ENCODE results near the gene GLT8D1. TPM values are rescaled to one million over a fixed set of nuclear protein-coding genes. Genes with fewer than 3 reads are reported as not detected.

The GLT8D1 gene
- total and polyA plus RNA-seq, 2 donors (not counting 1 experiment from before 2014, with no cell fraction given): 28.1 to 28.7 TPM

GRCh38 chr3:52754373-52754772, 48.8 kb upstream of the GLT8D1 start:
- Histone ChIP-seq H3K4me3 (ENCODE audit: control extremely low read depth in 1 of 5, extremely low read depth in 1 of 5, insufficient read depth in 1 of 5, low read depth in 2 of 5, low read length in 4 of 5) (no peak overlapping the region), H3K9ac (ENCODE audit: low read length) (no peak overlapping the region), H3K79me2 (ENCODE audit: control insufficient read depth, insufficient read depth, low read length) (no peaks in the 10 kb centered on the region), H3K4me2 (replicated peaks; ENCODE audit: low read depth, low read length, poor library complexity, severe bottlenecking) (no peak overlapping the region), H2AFZ (ENCODE audit: insufficient read depth, low read depth, low read length, poor library complexity, severe bottlenecking) (no peak overlapping the region), H3K4me1 (ENCODE audit: control insufficient read depth in 2 of 2, insufficient read depth in 2 of 2, low read length in 2 of 2) (no peaks in the 10 kb centered on the region), H3K27ac (ENCODE audit: low read length in 2 of 2) (no peak overlapping the region), H3K9me3 (ENCODE audit: control extremely low read depth in 1 of 3, control insufficient read depth in 2 of 3, insufficient read depth in 1 of 3, low read length in 2 of 3) (no peaks in the 10 kb centered on the region), H3K36me3 (replicated peaks in 1 of 2; ENCODE audit: control extremely low read depth in 1 of 2, control insufficient read depth in 1 of 2, extremely low read depth in 1 of 2, insufficient read depth in 2 of 2, low read length in 1 of 2) (peaks cover 0 to 27% of the 10 kb centered on the region in 2 experiments), H3K27me3 (replicated peaks in 1 of 4; ENCODE audit: control extremely low read depth in 1 of 4, control insufficient read depth in 3 of 4, insufficient read depth in 4 of 4, low read length in 3 of 4) (no peaks in the 10 kb centered on the region), H4K20me1 (ENCODE audit: control insufficient read depth, insufficient read depth, low read length, poor library complexity, severe bottlenecking) (no peaks in the 10 kb centered on the region)
- Mint-ChIP-seq H3K4me3 (no peak overlapping the region), H3K27me3 (no peaks in the 10 kb centered on the region), H3K27ac (no peak overlapping the region), H3K4me1 (no peaks in the 10 kb centered on the region), H3K9me3 (ENCODE audit: insufficient read depth) (no peaks in the 10 kb centered on the region)
- CTCF ChIA-PET: no interaction called here
- TF ChIP-seq EZH2 (IDR thresholded peaks at IDR 0.05; ENCODE audit: borderline replicate concordance, insufficient read depth, low read depth, low read length, poor library complexity, severe bottlenecking) (no peak), CTCF (IDR thresholded peaks at IDR 0.05) (no peak)
- no peak for DNase-seq
- ATAC-seq (ENCODE audit: low read depth): no peak
- intact Hi-C loops (cut with micrococcal nuclease): no loop called here
- 94% methylated on average over 4 of the region's 4 CpGs for WGBS (ENCODE audit: insufficient coverage)
- POLR2A ChIA-PET: no interaction called here

GRCh38 chr3:52752045-52752660, 46.6 kb upstream of the GLT8D1 start:
- Mint-ChIP-seq H3K27me3 (no peaks in the 10 kb centered on the region), H3K9me3 (ENCODE audit: insufficient read depth) (no peaks in the 10 kb centered on the region), H3K4me1 (no peaks in the 10 kb centered on the region), H3K4me3 (no peak overlapping the region), H3K27ac (no peak overlapping the region)
- H3K4me3 ChIP-seq (ENCODE audit: control extremely low read depth in 1 of 5, extremely low read depth in 1 of 5, insufficient read depth in 1 of 5, low read depth in 2 of 5, low read length in 4 of 5): no peak overlapping the region
- DNase-seq (no peak), ATAC-seq (ENCODE audit: low read depth) (no peak)
- H3K4me1 ChIP-seq (ENCODE audit: control insufficient read depth in 2 of 2, insufficient read depth in 2 of 2, low read length in 2 of 2): no peaks in the 10 kb centered on the region
- ChIA-PET CTCF (no interaction called here), POLR2A (interaction anchor here (0.6 kb wide), 1 partner anchor 207 kb away, joined by 3 read pairs; no protein-coding TSS in a partner anchor)
- H3K27me3 ChIP-seq (replicated peaks in 1 of 4; ENCODE audit: control extremely low read depth in 1 of 4, control insufficient read depth in 3 of 4, insufficient read depth in 4 of 4, low read length in 3 of 4): no peaks in the 10 kb centered on the region
- no CpG with 5 or more reads among the region's 3 CpGs for WGBS (ENCODE audit: insufficient coverage)
- no peak overlapping the region for H2AFZ ChIP-seq (ENCODE audit: insufficient read depth, low read depth, low read length, poor library complexity, severe bottlenecking)
- no peaks in the 10 kb centered on the region for H4K20me1 ChIP-seq (ENCODE audit: control insufficient read depth, insufficient read depth, low read length, poor library complexity, severe bottlenecking)
- no peaks in the 10 kb centered on the region for H3K79me2 ChIP-seq (ENCODE audit: control insufficient read depth, insufficient read depth, low read length)
- peaks cover 0 to 34% of the 10 kb centered on the region in 2 experiments for H3K36me3 ChIP-seq (replicated peaks in 1 of 2; ENCODE audit: control extremely low read depth in 1 of 2, control insufficient read depth in 1 of 2, extremely low read depth in 1 of 2, insufficient read depth in 2 of 2, low read length in 1 of 2)
- no peak overlapping the region for H3K4me2 ChIP-seq (replicated peaks; ENCODE audit: low read depth, low read length, poor library complexity, severe bottlenecking)
- TF ChIP-seq EZH2 (IDR thresholded peaks at IDR 0.05; ENCODE audit: borderline replicate concordance, insufficient read depth, low read depth, low read length, poor library complexity, severe bottlenecking): no peak
- TF ChIP-seq CTCF (IDR thresholded peaks at IDR 0.05): no peak
- intact Hi-C loops (cut with micrococcal nuclease): no loop called here
- no peaks in the 10 kb centered on the region for H3K9me3 ChIP-seq (ENCODE audit: control extremely low read depth in 1 of 3, control insufficient read depth in 2 of 3, insufficient read depth in 1 of 3, low read length in 2 of 3)
- no peak overlapping the region for H3K27ac ChIP-seq (ENCODE audit: low read length in 2 of 2)
- H3K9ac ChIP-seq (ENCODE audit: low read length): no peak overlapping the region
